HCT116 (cell line): ENCODE data around the gene SNTG2. TPM values are rescaled to one million over a fixed set of nuclear protein-coding genes. Genes with fewer than 3 reads are reported as not detected.

Experiments
- ATAC-seq: fragments of 200-7000 bp; cut with Tn5 transposase; 2 replicates; pipeline ENCODE4 v1.9.1; 2020; ENCODE audit warnings: mild to moderate bottlenecking, moderate library complexity
- BruUV-seq: library from RNA; stranded (reverse); fragments of 400-500 nt; replicated peaks from 2 replicates; lab custom pipeline; 2021; lab: Mats Ljungman, UMichigan
- CTCF ChIA-PET: fragments of 300-600 bp; sonication (Branson Sonifier 250); formaldehyde crosslinking; loops from one replicate; lab custom pipeline; 2021; ENCODE audit warnings: antibody characterized with exemption; lab: Charles Lee
- POLR2A ChIA-PET: fragments of 300-600, 350-600 bp; sonication (Branson Sonifier 250); formaldehyde crosslinking; loops from one replicate; lab custom pipeline; 2021; ENCODE audit warnings: antibody characterized with exemption; lab: Charles Lee
- RAD21 ChIA-PET, 2 experiments: fragments of 300-600 bp; sonication (Branson Sonifier 250); formaldehyde crosslinking; loops; one replicate each; lab custom pipeline; 2023; ENCODE audit warnings: low total read pairs in 2 of 2; ENCODE audit not compliant: uncharacterized antibody in 2 of 2, unreplicated experiment in 2 of 2, low non-redundant PET in 1 of 2; lab: Charles Lee
- DNase-seq: peaks from one replicate; pipeline ENCODE4 v3.0.0-alpha.2; 2010; ENCODE audit warnings: low read depth, low spot score
- H2AFZ ChIP-seq: fragments of 200-600 bp; shearing (Covaris generic), sonication (generic); 2 replicates; pipeline ENCODE4 v1.6.1; 2017; ENCODE audit warnings: low read depth, mixed run types, mixed read lengths, antibody characterized with exemption, low read length; ENCODE audit not compliant: poor library complexity, severe bottlenecking
- H3K27ac ChIP-seq: 2 replicates; pipeline ENCODE4 v1.5.1; 2012; ENCODE audit warnings: low read depth, low read length
- H3K27me3 ChIP-seq: fragments of 200-600 bp; sonication (generic); 2 replicates; pipeline ENCODE4 v1.6.1; 2016; ENCODE audit warnings: mixed run types, low read length, mixed read lengths; ENCODE audit not compliant: insufficient read depth
- H3K36me3 ChIP-seq, 2 experiments: fragments of 200-500 bp in 1 of 2; fragments of 200-600 bp in 1 of 2; sonication (Bioruptor generic) in 1 of 2; sonication (generic) in 1 of 2; 2 replicates each; pipeline versions ENCODE4 v1.5.1 to v1.6.1; 2014 to 2016; ENCODE audit warnings: low read length in 2 of 2, inconsistent platforms in 1 of 2, mixed read lengths in 1 of 2, mixed run types in 1 of 2; ENCODE audit not compliant: insufficient read depth in 2 of 2, control insufficient read depth in 1 of 2
- H3K4me1 ChIP-seq, 2 experiments: fragments of 200-600 bp in 1 of 2; sonication (generic) in 1 of 2; 2 replicates each; pipeline versions ENCODE4 v1.5.1 to v1.6.1; 2012 to 2017; ENCODE audit warnings: low read length in 2 of 2, inconsistent platforms in 1 of 2, mild to moderate bottlenecking in 1 of 2, mixed read lengths in 1 of 2, mixed run types in 1 of 2, moderate library complexity in 1 of 2; ENCODE audit not compliant: insufficient read depth in 2 of 2, control insufficient read depth in 1 of 2
- H3K4me2 ChIP-seq: fragments of 200-600 bp; sonication (generic); 2 replicates; pipeline ENCODE4 v1.6.1; 2017; ENCODE audit warnings: mixed run types, low read length, mixed read lengths
- H3K4me3 ChIP-seq, 2 experiments: fragments of 200-600 bp in 1 of 2; sonication (generic) in 1 of 2; replicated peaks in 1 of 2; 2 replicates each; pipeline ENCODE4 v1.5.1; 2011 to 2016; ENCODE audit warnings: low read length in 2 of 2, control low read depth in 1 of 2, low read depth in 1 of 2, mild to moderate bottlenecking in 1 of 2, mixed read lengths in 1 of 2, mixed run types in 1 of 2
- H3K79me2 ChIP-seq: fragments of 200-600 bp; sonication (generic); 2 replicates; pipeline ENCODE4 v1.6.1; 2017; ENCODE audit warnings: mild to moderate bottlenecking, mixed run types, low read length, moderate library complexity, mixed read lengths; ENCODE audit not compliant: insufficient read depth
- H3K9ac ChIP-seq: fragments of 200-600 bp; sonication (generic); 2 replicates; pipeline ENCODE4 v1.6.1; 2016; ENCODE audit warnings: low read length, mixed read lengths
- H3K9me2 ChIP-seq: fragments of 200-600 bp; sonication (generic), shearing (Covaris generic); 2 replicates; pipeline ENCODE4 v1.6.1; 2017; ENCODE audit warnings: mixed run types, mild to moderate bottlenecking, moderate library complexity; ENCODE audit not compliant: insufficient read depth
- H3K9me3 ChIP-seq, 2 experiments: fragments of 200-500 bp in 1 of 2; fragments of 200-600 bp in 1 of 2; sonication (Bioruptor generic) in 1 of 2; sonication (generic) in 1 of 2; 2 replicates each; pipeline ENCODE4 v1.6.1; 2014 to 2017; ENCODE audit warnings: low read length in 2 of 2, mixed read lengths in 2 of 2, inconsistent platforms in 1 of 2, low read depth in 1 of 2, mild to moderate bottlenecking in 1 of 2, mixed run types in 1 of 2, moderate library complexity in 1 of 2; ENCODE audit not compliant: control insufficient read depth in 1 of 2, insufficient read depth in 1 of 2
- H4K20me1 ChIP-seq: fragments of 200-600 bp; sonication (generic), shearing (Covaris generic); 2 replicates; pipeline ENCODE4 v1.6.1; 2017; ENCODE audit warnings: mixed run types, mild to moderate bottlenecking, moderate library complexity; ENCODE audit not compliant: insufficient read depth
- CEBPB ChIP-seq: IDR thresholded peaks from 2 replicates; pipeline ENCODE4 v1.6.1; 2012; ENCODE audit warnings: low read depth
- EGR1 ChIP-seq: IDR thresholded peaks from 2 replicates; pipeline ENCODE4 v1.6.1; 2012; ENCODE audit warnings: low read depth
- EZH2phosphoT487 ChIP-seq: fragments of 200-600 bp; IDR thresholded peaks from 2 replicates; pipeline ENCODE4 v1.6.1; 2018; ENCODE audit warnings: antibody characterized with exemption, borderline replicate concordance
- FOSL1 ChIP-seq: IDR thresholded peaks from 2 replicates; pipeline ENCODE4 v1.6.1; 2012; ENCODE audit warnings: low read depth
- POLR2A ChIP-seq: IDR thresholded peaks from 2 replicates; pipeline ENCODE4 v1.7.0; 2011; ENCODE audit warnings: borderline replicate concordance; ENCODE audit not compliant: insufficient read depth, insufficient read length; ENCODE audit errors: extremely low read depth
- POLR2AphosphoS5 ChIP-seq: IDR thresholded peaks from 2 replicates; pipeline ENCODE4 v1.6.1; 2011; ENCODE audit warnings: mild to moderate bottlenecking, low read depth, low read length, moderate library complexity
- RAD21 ChIP-seq: IDR thresholded peaks from 2 replicates; pipeline ENCODE4 v1.6.1; 2012; ENCODE audit warnings: low read depth, mild to moderate bottlenecking
- SRF ChIP-seq: IDR thresholded peaks from 2 replicates; pipeline ENCODE4 v1.6.1; 2012; ENCODE audit warnings: low read depth
- ZBTB33 ChIP-seq: IDR thresholded peaks from 2 replicates; pipeline ENCODE4 v1.6.1; 2011; ENCODE audit warnings: mild to moderate bottlenecking, low read length, moderate library complexity; ENCODE audit not compliant: insufficient replicate concordance; ENCODE audit errors: extremely low read depth
- intact Hi-C: fragments of 100-400 bp; cut with micrococcal nuclease; formaldehyde crosslinking; loops from 2 replicates; pipeline ENCODE4 v1.10.0; 2022
- total RNA-seq: library from RNA; stranded (reverse); gene quantifications from one replicate; pipeline ENCODE4 v1.2.1, GENCODE V29; 2021; ENCODE audit not compliant: unreplicated experiment
- TF ChIP-seq, protein P1 (sequence below), 3 experiments: fragments of 200-600 bp in 1 of 3; sonication (generic) in 1 of 3; IDR thresholded peaks in 2 of 3; conservative IDR thresholded peaks in 1 of 3; 2 replicates each; pipeline ENCODE4 v1.5.1; 2012 to 2017; ENCODE audit warnings: low read depth in 2 of 3, low read length in 2 of 3, antibody characterized with exemption in 1 of 3, borderline replicate concordance in 1 of 3, control low read depth in 1 of 3, mild to moderate bottlenecking in 1 of 3, mixed read lengths in 1 of 3, mixed run types in 1 of 3, moderate library complexity in 1 of 3; ENCODE audit not compliant: insufficient read depth in 1 of 3

Gene SNTG2
- total RNA-seq, 1 experiment from 2014 or later = not detected

DNA sequence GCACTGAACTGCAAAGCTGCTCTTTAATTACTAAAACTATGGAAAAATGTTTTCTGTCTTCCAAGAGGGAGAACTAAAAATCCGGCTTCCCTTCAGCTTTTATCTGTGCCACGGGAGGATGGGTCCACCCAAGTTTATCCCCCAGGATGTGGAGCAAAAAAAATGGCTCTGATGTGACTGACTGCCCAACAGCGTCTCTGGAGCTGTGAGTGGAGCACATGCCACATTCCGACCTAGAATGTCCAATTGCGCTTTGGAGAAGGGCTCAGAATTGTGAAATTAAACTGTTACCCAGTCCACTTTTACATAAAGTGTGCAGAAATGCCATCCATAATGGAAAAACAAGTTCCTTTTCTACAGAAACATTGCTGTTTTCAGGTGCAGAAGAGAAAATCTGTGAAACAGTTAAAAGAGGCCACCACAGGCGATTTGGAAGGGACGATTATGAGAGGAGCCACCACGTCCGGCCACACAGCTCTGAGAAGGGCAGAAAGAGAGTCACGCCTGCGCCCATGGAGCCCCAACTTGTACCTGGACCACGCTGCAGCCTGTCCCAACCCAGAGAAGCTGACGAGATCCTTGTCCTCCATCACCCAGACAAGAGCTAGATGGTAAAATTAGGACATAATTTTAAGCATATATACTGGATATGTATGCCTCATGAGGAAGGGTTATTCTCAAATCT is 362.7 kb downstream of the SNTG2 start:
- ChIA-PET RAD21 (no interaction called here), CTCF (no interaction called here), POLR2A (no interaction called here)
- ATAC-seq (no peak), DNase-seq (no peak)
- TF ChIP-seq CEBPB = no peak
- no peak for TF ChIP-seq EGR1
- TF ChIP-seq POLR2A = no peak
- TF ChIP-seq POLR2AphosphoS5 = no peak
- no peak for TF ChIP-seq FOSL1
- no peak for TF ChIP-seq EZH2phosphoT487
- no peak for TF ChIP-seq SRF
- TF ChIP-seq, protein P1, sequence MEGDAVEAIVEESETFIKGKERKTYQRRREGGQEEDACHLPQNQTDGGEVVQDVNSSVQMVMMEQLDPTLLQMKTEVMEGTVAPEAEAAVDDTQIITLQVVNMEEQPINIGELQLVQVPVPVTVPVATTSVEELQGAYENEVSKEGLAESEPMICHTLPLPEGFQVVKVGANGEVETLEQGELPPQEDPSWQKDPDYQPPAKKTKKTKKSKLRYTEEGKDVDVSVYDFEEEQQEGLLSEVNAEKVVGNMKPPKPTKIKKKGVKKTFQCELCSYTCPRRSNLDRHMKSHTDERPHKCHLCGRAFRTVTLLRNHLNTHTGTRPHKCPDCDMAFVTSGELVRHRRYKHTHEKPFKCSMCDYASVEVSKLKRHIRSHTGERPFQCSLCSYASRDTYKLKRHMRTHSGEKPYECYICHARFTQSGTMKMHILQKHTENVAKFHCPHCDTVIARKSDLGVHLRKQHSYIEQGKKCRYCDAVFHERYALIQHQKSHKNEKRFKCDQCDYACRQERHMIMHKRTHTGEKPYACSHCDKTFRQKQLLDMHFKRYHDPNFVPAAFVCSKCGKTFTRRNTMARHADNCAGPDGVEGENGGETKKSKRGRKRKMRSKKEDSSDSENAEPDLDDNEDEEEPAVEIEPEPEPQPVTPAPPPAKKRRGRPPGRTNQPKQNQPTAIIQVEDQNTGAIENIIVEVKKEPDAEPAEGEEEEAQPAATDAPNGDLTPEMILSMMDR (IDR thresholded peaks at IDR 0.05 in 2 of 3, conservative IDR thresholded peaks at IDR 0.05 in 1 of 3; ENCODE audit: borderline replicate concordance in 1 of 3, insufficient read depth in 1 of 3, low read depth in 2 of 3, low read length in 2 of 3) = no peak
- TF ChIP-seq ZBTB33 = no peak
- TF ChIP-seq RAD21 = no peak
- Histone ChIP-seq H2AFZ (no peak overlapping the region), H3K4me3 (no peak overlapping the region), H3K9me3 (no peaks in the 10 kb centered on the region), H4K20me1 (no peaks in the 10 kb centered on the region), H3K9me2 (no peaks in the 10 kb centered on the region), H3K9ac (no peak overlapping the region), H3K79me2 (no peaks in the 10 kb centered on the region), H3K4me1 (no peaks in the 10 kb centered on the region), H3K27ac (no peak overlapping the region), H3K4me2 (no peak overlapping the region), H3K36me3 (no peaks in the 10 kb centered on the region), H3K27me3 (0 out of 2 replicates have a peak, but pooled peaks cover 4% of the 10 kb centered on the region)
- BruUV-seq = no TSS peak
- intact Hi-C loops = no loop called here
